HL-60 (cell line): Measurements from ENCODE around the gene SORCS2.

Source experiments
- DNase-seq, 2 experiments: peaks; one replicate each; pipeline ENCODE4 v3.0.0-alpha.2; 2010 to 2020; ENCODE audit warnings: low read depth in 1 of 2, low spot score in 1 of 2
- H3K27ac ChIP-seq: fragments of 250-450 bp; sonication (Bioruptor Pico); replicated peaks from 2 replicates; pipeline ENCODE4 v1.5.1; 2020; ENCODE audit warnings: mild to moderate bottlenecking, moderate library complexity
- H3K27me3 ChIP-seq: fragments of 250-450 bp; sonication (Bioruptor Pico); 2 replicates; pipeline ENCODE4 v1.5.1; 2021; ENCODE audit warnings: mild to moderate bottlenecking, moderate library complexity; ENCODE audit not compliant: insufficient read depth, poor library complexity, severe bottlenecking
- H3K4me3 ChIP-seq: replicated peaks from 2 replicates; pipeline ENCODE4 v1.5.1; 2011; ENCODE audit warnings: mild to moderate bottlenecking, control low read depth, low read length; ENCODE audit not compliant: insufficient read depth
- GABPA ChIP-seq: IDR thresholded peaks from 2 replicates; pipeline ENCODE4 v1.6.1; 2012; ENCODE audit warnings: low read depth
- POLR2AphosphoS5 ChIP-seq: IDR thresholded peaks from 2 replicates; pipeline ENCODE4 v1.6.1; 2012; ENCODE audit warnings: low read depth
- SPI1 ChIP-seq: IDR thresholded peaks from 2 replicates; pipeline ENCODE4 v1.6.1; 2012; ENCODE audit warnings: low read depth, mild to moderate bottlenecking, borderline replicate concordance
- TF ChIP-seq, protein P1 (sequence below): IDR thresholded peaks from 2 replicates; pipeline ENCODE4 v1.6.1; 2012; ENCODE audit warnings: low read depth; ENCODE audit not compliant: insufficient replicate concordance
- TF ChIP-seq, protein P2 (sequence below): IDR thresholded peaks from one replicate; pipeline ENCODE4 v1.5.1; 2011; ENCODE audit warnings: low read length, control low read depth, inconsistent platforms; ENCODE audit not compliant: insufficient read depth

SORCS2 gene

DNA sequence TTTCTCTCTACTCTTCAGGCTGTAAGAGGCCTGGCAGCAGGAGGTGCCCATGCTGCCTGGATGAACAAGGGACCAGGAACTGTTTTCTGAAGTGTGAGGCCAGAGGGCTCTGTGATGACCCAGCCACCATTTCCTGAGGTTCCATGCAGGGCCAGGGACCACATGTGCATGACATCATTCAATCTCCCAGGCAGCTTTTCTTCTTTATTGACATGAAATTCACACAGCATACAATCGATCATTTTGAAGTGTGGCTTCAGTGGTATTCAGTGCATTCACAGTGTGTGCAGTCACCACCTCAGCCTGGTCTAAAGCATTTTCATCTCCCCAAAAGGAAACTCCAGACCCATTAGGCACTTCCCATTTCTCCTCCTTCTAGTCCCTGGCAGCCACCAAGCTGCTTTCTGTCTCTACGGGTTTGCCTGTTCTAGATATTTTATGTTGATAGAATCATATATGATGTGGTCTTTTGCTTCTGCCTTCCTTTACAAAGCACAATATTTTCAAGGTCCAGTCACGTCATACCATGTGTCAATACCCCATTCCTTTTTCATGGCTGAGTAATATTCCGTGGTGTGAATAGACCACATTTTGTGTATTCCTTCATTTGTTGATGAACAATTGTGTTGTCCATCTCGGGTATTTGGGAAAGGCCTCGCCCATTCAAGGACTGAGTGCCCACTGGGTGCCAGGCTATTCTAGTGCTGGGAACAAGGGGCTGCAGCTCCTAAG is 149.3 kb downstream of the SORCS2 start:
- H3K27me3 ChIP-seq = no peaks in the 10 kb centered on the region
- no peak for TF ChIP-seq GABPA
- TF ChIP-seq, protein P1, sequence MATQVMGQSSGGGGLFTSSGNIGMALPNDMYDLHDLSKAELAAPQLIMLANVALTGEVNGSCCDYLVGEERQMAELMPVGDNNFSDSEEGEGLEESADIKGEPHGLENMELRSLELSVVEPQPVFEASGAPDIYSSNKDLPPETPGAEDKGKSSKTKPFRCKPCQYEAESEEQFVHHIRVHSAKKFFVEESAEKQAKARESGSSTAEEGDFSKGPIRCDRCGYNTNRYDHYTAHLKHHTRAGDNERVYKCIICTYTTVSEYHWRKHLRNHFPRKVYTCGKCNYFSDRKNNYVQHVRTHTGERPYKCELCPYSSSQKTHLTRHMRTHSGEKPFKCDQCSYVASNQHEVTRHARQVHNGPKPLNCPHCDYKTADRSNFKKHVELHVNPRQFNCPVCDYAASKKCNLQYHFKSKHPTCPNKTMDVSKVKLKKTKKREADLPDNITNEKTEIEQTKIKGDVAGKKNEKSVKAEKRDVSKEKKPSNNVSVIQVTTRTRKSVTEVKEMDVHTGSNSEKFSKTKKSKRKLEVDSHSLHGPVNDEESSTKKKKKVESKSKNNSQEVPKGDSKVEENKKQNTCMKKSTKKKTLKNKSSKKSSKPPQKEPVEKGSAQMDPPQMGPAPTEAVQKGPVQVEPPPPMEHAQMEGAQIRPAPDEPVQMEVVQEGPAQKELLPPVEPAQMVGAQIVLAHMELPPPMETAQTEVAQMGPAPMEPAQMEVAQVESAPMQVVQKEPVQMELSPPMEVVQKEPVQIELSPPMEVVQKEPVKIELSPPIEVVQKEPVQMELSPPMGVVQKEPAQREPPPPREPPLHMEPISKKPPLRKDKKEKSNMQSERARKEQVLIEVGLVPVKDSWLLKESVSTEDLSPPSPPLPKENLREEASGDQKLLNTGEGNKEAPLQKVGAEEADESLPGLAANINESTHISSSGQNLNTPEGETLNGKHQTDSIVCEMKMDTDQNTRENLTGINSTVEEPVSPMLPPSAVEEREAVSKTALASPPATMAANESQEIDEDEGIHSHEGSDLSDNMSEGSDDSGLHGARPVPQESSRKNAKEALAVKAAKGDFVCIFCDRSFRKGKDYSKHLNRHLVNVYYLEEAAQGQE = no peak
- TF ChIP-seq POLR2AphosphoS5 = no peak
- no peak for TF ChIP-seq SPI1
- TF ChIP-seq, protein P2, sequence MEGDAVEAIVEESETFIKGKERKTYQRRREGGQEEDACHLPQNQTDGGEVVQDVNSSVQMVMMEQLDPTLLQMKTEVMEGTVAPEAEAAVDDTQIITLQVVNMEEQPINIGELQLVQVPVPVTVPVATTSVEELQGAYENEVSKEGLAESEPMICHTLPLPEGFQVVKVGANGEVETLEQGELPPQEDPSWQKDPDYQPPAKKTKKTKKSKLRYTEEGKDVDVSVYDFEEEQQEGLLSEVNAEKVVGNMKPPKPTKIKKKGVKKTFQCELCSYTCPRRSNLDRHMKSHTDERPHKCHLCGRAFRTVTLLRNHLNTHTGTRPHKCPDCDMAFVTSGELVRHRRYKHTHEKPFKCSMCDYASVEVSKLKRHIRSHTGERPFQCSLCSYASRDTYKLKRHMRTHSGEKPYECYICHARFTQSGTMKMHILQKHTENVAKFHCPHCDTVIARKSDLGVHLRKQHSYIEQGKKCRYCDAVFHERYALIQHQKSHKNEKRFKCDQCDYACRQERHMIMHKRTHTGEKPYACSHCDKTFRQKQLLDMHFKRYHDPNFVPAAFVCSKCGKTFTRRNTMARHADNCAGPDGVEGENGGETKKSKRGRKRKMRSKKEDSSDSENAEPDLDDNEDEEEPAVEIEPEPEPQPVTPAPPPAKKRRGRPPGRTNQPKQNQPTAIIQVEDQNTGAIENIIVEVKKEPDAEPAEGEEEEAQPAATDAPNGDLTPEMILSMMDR = no peak
- H3K4me3 ChIP-seq = no peak overlapping the region
- no peak overlapping the region for H3K27ac ChIP-seq
- DNase-seq = no peak

- no peak for DNase-seq
- Histone ChIP-seq H3K4me3 (no peak overlapping the region), H3K27ac (no peak overlapping the region), H3K27me3 (no peaks in the 10 kb centered on the region)
- TF ChIP-seq SPI1 (no peak), GABPA (no peak), POLR2AphosphoS5 (no peak)
- TF ChIP-seq, protein P2 = no peak
- TF ChIP-seq, protein P1 = no peak
Measured at GRCh38 chr4:7342223-7343080, 150.1 kb downstream of the SORCS2 start.

DNA sequence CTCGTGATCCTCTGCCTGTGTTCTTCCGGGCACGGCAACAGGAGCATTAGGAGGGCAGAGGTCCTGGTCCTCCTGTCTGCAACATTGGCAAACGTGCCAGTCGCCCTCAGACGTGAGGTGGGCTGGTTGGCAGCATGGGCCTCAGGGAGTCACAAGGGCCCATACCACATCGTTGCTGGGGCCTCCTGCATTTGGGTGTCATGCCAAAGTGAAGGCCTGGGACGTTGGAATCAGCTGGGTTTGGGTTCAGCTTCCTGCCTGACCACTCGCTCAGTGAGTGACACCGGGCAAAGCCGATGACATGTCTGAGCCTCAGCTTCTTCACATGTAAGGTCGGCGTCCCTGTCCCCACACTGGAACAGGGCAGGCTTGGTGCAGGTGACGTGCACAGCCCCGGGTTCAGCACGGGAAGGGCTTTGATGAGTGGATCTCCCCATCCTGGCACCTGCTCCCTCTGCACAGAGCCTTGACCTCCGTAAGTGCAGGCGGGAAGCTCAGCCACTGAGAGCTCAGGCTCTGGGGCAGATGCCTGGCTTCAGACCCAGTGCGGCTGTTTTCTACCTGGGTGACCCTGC is 150.8 kb downstream of the SORCS2 start:
- no peaks in the 10 kb centered on the region for H3K27me3 ChIP-seq
- DNase-seq = no peak
- TF ChIP-seq, protein P1 = no peak
- TF ChIP-seq, protein P2 = no peak
- TF ChIP-seq GABPA (no peak), SPI1 (no peak), POLR2AphosphoS5 (no peak)
- H3K27ac ChIP-seq = no peak overlapping the region
- no peak overlapping the region for H3K4me3 ChIP-seq
